RWPE1 (cell line): ENCODE data around the gene NCAPG2.

Source experiments
- CTCF ChIA-PET: fragments of 350-600 bp; sonication (Branson Sonifier 250); formaldehyde crosslinking; extraction: SDS; loops from one replicate; lab custom pipeline; 2021; lab: Yijun Ruan, JAX
- POLR2A ChIA-PET: fragments of 400-600 bp; formaldehyde crosslinking; extraction: SDS; loops from one replicate; lab custom pipeline; 2020; ENCODE audit warnings: antibody characterized with exemption; ENCODE audit not compliant: low non-redundant PET; lab: Yijun Ruan, JAX
- DNase-seq: peaks from one replicate; pipeline ENCODE4 v3.0.0; 2012; ENCODE audit warnings: low spot score
- H3K27ac ChIP-seq: fragments of 450-650 bp; 2 replicates; pipeline ENCODE4 v1.5.1; 2017
- TF ChIP-seq, protein P1 (sequence below): fragments of 450-650 bp; conservative IDR thresholded peaks from 2 replicates; pipeline ENCODE4 v1.5.1; 2017; ENCODE audit warnings: low read depth, mild to moderate bottlenecking

NCAPG2 gene, protein sequence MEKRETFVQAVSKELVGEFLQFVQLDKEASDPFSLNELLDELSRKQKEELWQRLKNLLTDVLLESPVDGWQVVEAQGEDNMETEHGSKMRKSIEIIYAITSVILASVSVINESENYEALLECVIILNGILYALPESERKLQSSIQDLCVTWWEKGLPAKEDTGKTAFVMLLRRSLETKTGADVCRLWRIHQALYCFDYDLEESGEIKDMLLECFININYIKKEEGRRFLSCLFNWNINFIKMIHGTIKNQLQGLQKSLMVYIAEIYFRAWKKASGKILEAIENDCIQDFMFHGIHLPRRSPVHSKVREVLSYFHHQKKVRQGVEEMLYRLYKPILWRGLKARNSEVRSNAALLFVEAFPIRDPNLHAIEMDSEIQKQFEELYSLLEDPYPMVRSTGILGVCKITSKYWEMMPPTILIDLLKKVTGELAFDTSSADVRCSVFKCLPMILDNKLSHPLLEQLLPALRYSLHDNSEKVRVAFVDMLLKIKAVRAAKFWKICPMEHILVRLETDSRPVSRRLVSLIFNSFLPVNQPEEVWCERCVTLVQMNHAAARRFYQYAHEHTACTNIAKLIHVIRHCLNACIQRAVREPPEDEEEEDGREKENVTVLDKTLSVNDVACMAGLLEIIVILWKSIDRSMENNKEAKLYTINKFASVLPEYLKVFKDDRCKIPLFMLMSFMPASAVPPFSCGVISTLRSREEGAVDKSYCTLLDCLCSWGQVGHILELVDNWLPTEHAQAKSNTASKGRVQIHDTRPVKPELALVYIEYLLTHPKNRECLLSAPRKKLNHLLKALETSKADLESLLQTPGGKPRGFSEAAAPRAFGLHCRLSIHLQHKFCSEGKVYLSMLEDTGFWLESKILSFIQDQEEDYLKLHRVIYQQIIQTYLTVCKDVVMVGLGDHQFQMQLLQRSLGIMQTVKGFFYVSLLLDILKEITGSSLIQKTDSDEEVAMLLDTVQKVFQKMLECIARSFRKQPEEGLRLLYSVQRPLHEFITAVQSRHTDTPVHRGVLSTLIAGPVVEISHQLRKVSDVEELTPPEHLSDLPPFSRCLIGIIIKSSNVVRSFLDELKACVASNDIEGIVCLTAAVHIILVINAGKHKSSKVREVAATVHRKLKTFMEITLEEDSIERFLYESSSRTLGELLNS

DNA sequence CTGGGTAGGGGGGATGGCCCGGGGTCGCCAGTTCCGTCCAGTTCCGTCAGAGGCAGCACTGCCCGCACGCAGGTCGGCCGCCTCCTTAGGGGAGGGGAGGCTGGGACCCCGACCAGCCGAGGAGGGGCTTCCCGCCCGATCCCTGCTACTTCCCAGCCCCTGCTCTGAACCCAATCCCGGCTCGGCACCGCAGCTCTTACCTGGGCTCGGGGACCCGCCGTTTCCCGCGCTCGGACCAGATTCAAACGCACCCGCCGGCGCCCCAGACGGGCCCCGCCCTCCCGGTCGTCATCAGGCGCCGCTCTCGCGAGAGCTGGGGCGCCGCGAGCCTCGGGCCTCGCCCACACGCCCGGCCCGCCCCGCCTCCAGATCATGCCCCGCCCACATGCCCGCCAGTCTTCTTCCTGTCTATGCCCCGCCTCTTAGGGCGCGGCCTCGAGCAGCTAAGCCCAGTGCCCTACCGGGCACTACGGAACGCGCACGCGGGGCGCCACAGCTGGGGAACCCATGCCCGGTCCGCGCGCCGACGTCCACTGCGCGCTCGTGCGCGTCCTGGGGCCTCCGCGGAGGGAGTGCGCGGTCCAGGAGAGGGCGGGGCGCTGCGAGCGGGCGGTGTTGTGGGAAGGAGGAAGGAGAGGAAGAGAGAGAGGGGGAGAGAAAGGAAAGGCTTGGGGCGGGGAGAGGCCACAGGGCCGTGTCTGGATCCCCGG, at the start of gene NCAPG2:
Gene NCAPG2 (minus strand): TSS at position 281 of the 710 bp plus-strand sequence. CDS start 2,905 bp downstream, outside the sequence.
- DNase-seq = peak; percentile 93
- ChIA-PET POLR2A (interaction anchor here (0.6 kb wide), 1 partner anchor 9 kb away, joined by 5 read pairs; no protein-coding TSS in a partner anchor), CTCF (interaction anchor here (0.6 kb wide), 2 partner anchors 44 to 62 kb away, joined by 3 to 5 read pairs; no protein-coding TSS in a partner anchor)
- TF ChIP-seq, protein P1, sequence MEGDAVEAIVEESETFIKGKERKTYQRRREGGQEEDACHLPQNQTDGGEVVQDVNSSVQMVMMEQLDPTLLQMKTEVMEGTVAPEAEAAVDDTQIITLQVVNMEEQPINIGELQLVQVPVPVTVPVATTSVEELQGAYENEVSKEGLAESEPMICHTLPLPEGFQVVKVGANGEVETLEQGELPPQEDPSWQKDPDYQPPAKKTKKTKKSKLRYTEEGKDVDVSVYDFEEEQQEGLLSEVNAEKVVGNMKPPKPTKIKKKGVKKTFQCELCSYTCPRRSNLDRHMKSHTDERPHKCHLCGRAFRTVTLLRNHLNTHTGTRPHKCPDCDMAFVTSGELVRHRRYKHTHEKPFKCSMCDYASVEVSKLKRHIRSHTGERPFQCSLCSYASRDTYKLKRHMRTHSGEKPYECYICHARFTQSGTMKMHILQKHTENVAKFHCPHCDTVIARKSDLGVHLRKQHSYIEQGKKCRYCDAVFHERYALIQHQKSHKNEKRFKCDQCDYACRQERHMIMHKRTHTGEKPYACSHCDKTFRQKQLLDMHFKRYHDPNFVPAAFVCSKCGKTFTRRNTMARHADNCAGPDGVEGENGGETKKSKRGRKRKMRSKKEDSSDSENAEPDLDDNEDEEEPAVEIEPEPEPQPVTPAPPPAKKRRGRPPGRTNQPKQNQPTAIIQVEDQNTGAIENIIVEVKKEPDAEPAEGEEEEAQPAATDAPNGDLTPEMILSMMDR = no peak
- peak within 1 kb of the TSS; percentile 82 for H3K27ac ChIP-seq

- TF ChIP-seq, protein P1 = no peak
- DNase-seq = peak; percentile 28
- ChIA-PET CTCF (no interaction called here), POLR2A (no interaction called here)
- H3K27ac ChIP-seq = peak overlapping the region; percentile 52
Measured at GRCh38 chr7:158753900-158754299, 49.3 kb upstream of the NCAPG2 start.

- TF ChIP-seq, protein P1 = no peak
- ChIA-PET POLR2A (no interaction called here), CTCF (no interaction called here)
- no peak overlapping the region for H3K27ac ChIP-seq
- no peak for DNase-seq
Measured at GRCh38 chr7:158751751-158752150, 47.1 kb upstream of the NCAPG2 start.

DNA sequence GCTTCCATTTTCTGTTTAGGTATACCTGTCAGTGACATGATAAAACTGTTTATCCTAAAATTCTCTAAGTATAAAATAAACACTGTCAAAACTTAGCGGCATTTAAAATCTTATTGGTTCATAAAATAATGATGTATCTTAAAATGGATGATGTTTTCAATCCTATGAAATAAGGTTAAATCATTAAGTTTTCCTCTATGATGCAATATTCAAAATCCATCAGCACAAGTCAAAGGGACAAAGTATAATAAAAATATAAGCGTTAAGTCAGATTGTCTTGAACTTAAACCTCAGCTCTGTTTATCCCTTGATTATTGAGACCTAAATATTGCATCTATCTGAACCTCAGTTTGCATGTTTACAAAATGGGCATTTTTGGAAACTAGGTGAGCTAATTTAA, 46.6 kb upstream of the NCAPG2 start:
- TF ChIP-seq, protein P1 = no peak
- ChIA-PET CTCF (no interaction called here), POLR2A (no interaction called here)
- no peak overlapping the region for H3K27ac ChIP-seq
- DNase-seq = no peak

DNA sequence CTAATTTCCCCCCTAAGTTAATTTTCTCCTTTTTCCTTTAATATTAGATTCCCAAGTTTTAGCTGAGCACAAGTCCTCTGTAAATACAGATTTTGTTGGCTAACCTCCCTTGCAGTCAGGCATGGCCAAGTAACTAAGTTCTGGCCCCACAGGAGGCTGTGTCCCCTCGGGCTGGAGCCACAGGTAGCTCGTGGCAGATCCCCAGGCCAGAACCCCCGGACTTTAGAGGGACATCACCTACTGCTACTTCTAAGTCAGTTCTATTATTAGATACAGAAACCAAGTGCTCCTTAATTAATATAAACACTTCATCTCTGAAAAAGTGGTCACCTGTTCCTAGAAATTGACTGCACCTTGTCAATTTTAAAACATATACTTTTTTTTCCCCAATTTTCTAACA, 46.1 kb upstream of the NCAPG2 start:
- no peak for DNase-seq
- ChIA-PET CTCF (interaction anchor here (0.6 kb wide), 1 partner anchor 184 kb away, joined by 3 read pairs; no protein-coding TSS in a partner anchor), POLR2A (no interaction called here)
- no peak overlapping the region for H3K27ac ChIP-seq
- TF ChIP-seq, protein P1 = no peak
